Breast epithelium (tissue), 4 donors: ENCODE data around the gene GRK5. TPM values are rescaled to one million over a fixed set of nuclear protein-coding genes. Genes with fewer than 3 reads are reported as not detected.

Experiments used
- DNase-seq, 2 donors: peaks; one replicate each; pipeline ENCODE4 v3.0.0-alpha.2; 2019; ENCODE audit warnings: low spot score in 2 of 2
- H3K27ac ChIP-seq, 2 donors: fragments of 200-600 bp; sonication (generic) in 1 of 2; one replicate each; pipeline ENCODE4 v1.5.1; 2016 to 2019; ENCODE audit warnings: mild to moderate bottlenecking in 1 of 2
- H3K27me3 ChIP-seq, 2 donors: fragments of 200-600 bp; sonication (generic) in 1 of 2; one replicate each; pipeline versions ENCODE4 v1.5.1 to v1.6.0; 2017 to 2019; ENCODE audit warnings: control low read depth in 1 of 2, mild to moderate bottlenecking in 1 of 2
- H3K36me3 ChIP-seq: fragments of 200-600 bp; one replicate; pipeline ENCODE4 v1.5.1; 2019
- H3K4me1 ChIP-seq, 2 donors: fragments of 200-600 bp; sonication (generic); one replicate each; pipeline ENCODE4 v1.5.1; 2016 to 2019; ENCODE audit warnings: control low read depth in 1 of 2
- H3K4me3 ChIP-seq, 3 donors: fragments of 200-600 bp; sonication (generic); 1 replicate in 2 of 3; 2 replicates in 1 of 3; pipeline ENCODE4 v1.5.1; 2016 to 2019; ENCODE audit warnings: mild to moderate bottlenecking in 3 of 3, moderate library complexity in 2 of 3
- H3K9me3 ChIP-seq, 2 donors: fragments of 200-600 bp; sonication (generic) in 1 of 2; one replicate each; pipeline ENCODE4 v1.5.1; 2016 to 2019; ENCODE audit warnings: control low read depth in 1 of 2
- CTCF ChIP-seq, 3 donors: fragments of 450-650 bp; IDR thresholded peaks; one replicate each; pipeline ENCODE4 v1.5.1; 2016 to 2017; ENCODE audit warnings: antibody characterized with exemption in 3 of 3, mild to moderate bottlenecking in 3 of 3, moderate library complexity in 3 of 3
- POLR2A ChIP-seq: fragments of 450-650 bp; IDR thresholded peaks from one replicate; pipeline ENCODE4 v1.6.1; 2016; ENCODE audit warnings: antibody characterized with exemption, mild to moderate bottlenecking, moderate library complexity
- POLR2AphosphoS5 ChIP-seq, 3 donors: sonication (generic); formaldehyde crosslinking; IDR thresholded peaks; one replicate each; pipeline ENCODE4 v1.6.1; 2017; ENCODE audit warnings: antibody characterized with exemption in 3 of 3
- intact Hi-C: fragments of 100-400 bp; cut with DNase I; formaldehyde crosslinking; loops from one replicate; pipeline ENCODE4 v1.15.1; 2023; ENCODE audit warnings: low total_unique reads
- total RNA-seq, 3 donors: library from RNA; depleted of rRNA; stranded (reverse); fragments of >200 nt; gene quantifications; one replicate each; pipeline ENCODE4 v1.1.0, GENCODE V29; 2016

The GRK5 gene
- total RNA-seq, 3 donors from 2014 or later = 14.9 to 20.6 (median 15.2) TPM

- intact Hi-C loops = no loop called here
- TF ChIP-seq CTCF (IDR thresholded peaks at IDR 0.05) (no peak), POLR2A (no peak), POLR2AphosphoS5 (IDR thresholded peaks at IDR 0.05) (no peak)
- Histone ChIP-seq H3K4me3 (no peak overlapping the region), H3K4me1 (no peaks in the 10 kb centered on the region), H3K9me3 (peaks cover 0 to 5% of the 10 kb centered on the region in 2 donors), H3K36me3 (no peaks in the 10 kb centered on the region), H3K27ac (no peak overlapping the region), H3K27me3 (no peaks in the 10 kb centered on the region)
- no peak for DNase-seq
Observed at GRCh38 chr10:119359025-119359424, 151.7 kb downstream of the GRK5 start.

- intact Hi-C loops = no loop called here
- Histone ChIP-seq H3K4me1 (no peaks in the 10 kb centered on the region), H3K4me3 (no peak overlapping the region), H3K27ac (peak overlapping the region in 1 of 2 donors; percentile 14), H3K27me3 (no peaks in the 10 kb centered on the region), H3K9me3 (peaks cover 0 to 5% of the 10 kb centered on the region in 2 donors), H3K36me3 (no peaks in the 10 kb centered on the region)
- TF ChIP-seq POLR2AphosphoS5 (IDR thresholded peaks at IDR 0.05) = no peak
- TF ChIP-seq CTCF (IDR thresholded peaks at IDR 0.05) = no peak
- TF ChIP-seq POLR2A = no peak
- DNase-seq = no peak
Observed at GRCh38 chr10:119360181-119360921, 153.0 kb downstream of the GRK5 start.

- intact Hi-C loops = no loop called here
- H3K27me3 ChIP-seq = no peaks in the 10 kb centered on the region
- no peaks in the 10 kb centered on the region for H3K4me1 ChIP-seq
- TF ChIP-seq POLR2A (no peak), CTCF (IDR thresholded peaks at IDR 0.05) (no peak), POLR2AphosphoS5 (IDR thresholded peaks at IDR 0.05) (no peak)
- no peaks in the 10 kb centered on the region for H3K36me3 ChIP-seq
- no peak overlapping the region for H3K4me3 ChIP-seq
- peak overlapping the region in 1 of 2 donors; percentile 9 for H3K27ac ChIP-seq
- DNase-seq = no peak
- peaks cover 0 to 3% of the 10 kb centered on the region in 2 donors for H3K9me3 ChIP-seq
Observed at GRCh38 chr10:119361037-119361436, 153.7 kb downstream of the GRK5 start.

- Histone ChIP-seq H3K9me3 (no peaks in the 10 kb centered on the region), H3K27ac (peak overlapping the region; percentile 54 to 77), H3K36me3 (no peaks in the 10 kb centered on the region), H3K27me3 (no peaks in the 10 kb centered on the region), H3K4me1 (no peaks in the 10 kb centered on the region), H3K4me3 (no peak overlapping the region)
- TF ChIP-seq CTCF (IDR thresholded peaks at IDR 0.05) (no peak), POLR2A (no peak), POLR2AphosphoS5 (IDR thresholded peaks at IDR 0.05) (peak in 1 of 3 donors; percentile 45)
- intact Hi-C loops = no loop called here
- DNase-seq = no peak
Observed at GRCh38 chr10:119362122-119362521, 154.8 kb downstream of the GRK5 start.
